Measurements from ENCODE around the gene RPS25. TPM values are rescaled to one million over a fixed set of nuclear protein-coding genes. Genes with fewer than 3 reads are reported as not detected.
A peak's percentile ranks its signal among the peaks of the same experiment; 100 is the strongest.

RPS25 gene
- total RNA-seq, 1 experiment from 2014 or later = 1,083 TPM

GRCh38 chr11:119025978-119026766 is 8.0 kb upstream of the RPS25 start:
- H3K9me3 ChIP-seq (ENCODE audit: control insufficient read depth, insufficient read depth, low read depth, low read length) = no peaks in the 10 kb centered on the region
- no peak overlapping the region for H3K27ac ChIP-seq (ENCODE audit: low read length)
- no TSS peak for BruUV-seq (replicated peaks)
- H3K27me3 ChIP-seq (ENCODE audit: control insufficient read depth, insufficient read depth, low read length) = no peaks in the 10 kb centered on the region
- POLR2A ChIA-PET = no interaction called here
- H3K4me3 ChIP-seq (ENCODE audit: low read depth in 2 of 2, low read length in 2 of 2) = no peak overlapping the region
- TF ChIP-seq POLR2AphosphoS5 (IDR thresholded peaks at IDR 0.05; ENCODE audit: low read depth, low read length) = 0 out of 2 replicates have a peak, but pooled peaks have one; percentile 45
- TF ChIP-seq, protein P1, sequence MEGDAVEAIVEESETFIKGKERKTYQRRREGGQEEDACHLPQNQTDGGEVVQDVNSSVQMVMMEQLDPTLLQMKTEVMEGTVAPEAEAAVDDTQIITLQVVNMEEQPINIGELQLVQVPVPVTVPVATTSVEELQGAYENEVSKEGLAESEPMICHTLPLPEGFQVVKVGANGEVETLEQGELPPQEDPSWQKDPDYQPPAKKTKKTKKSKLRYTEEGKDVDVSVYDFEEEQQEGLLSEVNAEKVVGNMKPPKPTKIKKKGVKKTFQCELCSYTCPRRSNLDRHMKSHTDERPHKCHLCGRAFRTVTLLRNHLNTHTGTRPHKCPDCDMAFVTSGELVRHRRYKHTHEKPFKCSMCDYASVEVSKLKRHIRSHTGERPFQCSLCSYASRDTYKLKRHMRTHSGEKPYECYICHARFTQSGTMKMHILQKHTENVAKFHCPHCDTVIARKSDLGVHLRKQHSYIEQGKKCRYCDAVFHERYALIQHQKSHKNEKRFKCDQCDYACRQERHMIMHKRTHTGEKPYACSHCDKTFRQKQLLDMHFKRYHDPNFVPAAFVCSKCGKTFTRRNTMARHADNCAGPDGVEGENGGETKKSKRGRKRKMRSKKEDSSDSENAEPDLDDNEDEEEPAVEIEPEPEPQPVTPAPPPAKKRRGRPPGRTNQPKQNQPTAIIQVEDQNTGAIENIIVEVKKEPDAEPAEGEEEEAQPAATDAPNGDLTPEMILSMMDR (IDR thresholded peaks at IDR 0.05) = no peak
- DNase-seq (ENCODE audit: low read depth, low spot score) = no peak
- H3K4me1 ChIP-seq (ENCODE audit: control insufficient read depth, insufficient read depth, low read length) = peaks cover 26% of the 10 kb centered on the region
- in situ Hi-C loops (cut with HindIII; ENCODE audit: low pct_unique_long_range_greater_than_20kb, low sequenced_read_pairs) = no loop called here
- ATAC-seq = no peak
- intact Hi-C loops (cut with micrococcal nuclease; ENCODE audit: unreplicated experiment) = no loop called here
- H3K36me3 ChIP-seq (ENCODE audit: control insufficient read depth, insufficient read depth, low read length) = peaks cover 5% of the 10 kb centered on the region
- CTCF ChIA-PET = no interaction called here

- TF ChIP-seq POLR2AphosphoS5 (IDR thresholded peaks at IDR 0.05; ENCODE audit: low read depth, low read length) = no peak
- TF ChIP-seq SIN3A (IDR thresholded peaks at IDR 0.05; ENCODE audit: borderline replicate concordance, insufficient read depth, low read depth, low read length) = no peak
- TF ChIP-seq TCF7L2 (IDR thresholded peaks at IDR 0.05; ENCODE audit: low read depth, low read length) = no peak
- TF ChIP-seq, protein P2, sequence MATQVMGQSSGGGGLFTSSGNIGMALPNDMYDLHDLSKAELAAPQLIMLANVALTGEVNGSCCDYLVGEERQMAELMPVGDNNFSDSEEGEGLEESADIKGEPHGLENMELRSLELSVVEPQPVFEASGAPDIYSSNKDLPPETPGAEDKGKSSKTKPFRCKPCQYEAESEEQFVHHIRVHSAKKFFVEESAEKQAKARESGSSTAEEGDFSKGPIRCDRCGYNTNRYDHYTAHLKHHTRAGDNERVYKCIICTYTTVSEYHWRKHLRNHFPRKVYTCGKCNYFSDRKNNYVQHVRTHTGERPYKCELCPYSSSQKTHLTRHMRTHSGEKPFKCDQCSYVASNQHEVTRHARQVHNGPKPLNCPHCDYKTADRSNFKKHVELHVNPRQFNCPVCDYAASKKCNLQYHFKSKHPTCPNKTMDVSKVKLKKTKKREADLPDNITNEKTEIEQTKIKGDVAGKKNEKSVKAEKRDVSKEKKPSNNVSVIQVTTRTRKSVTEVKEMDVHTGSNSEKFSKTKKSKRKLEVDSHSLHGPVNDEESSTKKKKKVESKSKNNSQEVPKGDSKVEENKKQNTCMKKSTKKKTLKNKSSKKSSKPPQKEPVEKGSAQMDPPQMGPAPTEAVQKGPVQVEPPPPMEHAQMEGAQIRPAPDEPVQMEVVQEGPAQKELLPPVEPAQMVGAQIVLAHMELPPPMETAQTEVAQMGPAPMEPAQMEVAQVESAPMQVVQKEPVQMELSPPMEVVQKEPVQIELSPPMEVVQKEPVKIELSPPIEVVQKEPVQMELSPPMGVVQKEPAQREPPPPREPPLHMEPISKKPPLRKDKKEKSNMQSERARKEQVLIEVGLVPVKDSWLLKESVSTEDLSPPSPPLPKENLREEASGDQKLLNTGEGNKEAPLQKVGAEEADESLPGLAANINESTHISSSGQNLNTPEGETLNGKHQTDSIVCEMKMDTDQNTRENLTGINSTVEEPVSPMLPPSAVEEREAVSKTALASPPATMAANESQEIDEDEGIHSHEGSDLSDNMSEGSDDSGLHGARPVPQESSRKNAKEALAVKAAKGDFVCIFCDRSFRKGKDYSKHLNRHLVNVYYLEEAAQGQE (IDR thresholded peaks at IDR 0.05; ENCODE audit: insufficient read depth in 1 of 2, low read depth in 2 of 2, low read length in 1 of 2) = no peak
- TF ChIP-seq, protein P1 (IDR thresholded peaks at IDR 0.05) = no peak
- Histone ChIP-seq H3K36me3 (ENCODE audit: control insufficient read depth, insufficient read depth, low read length) (peaks cover 5% of the 10 kb centered on the region), H3K27ac (ENCODE audit: low read length) (no peak overlapping the region), H3K4me1 (ENCODE audit: control insufficient read depth, insufficient read depth, low read length) (peaks cover 31% of the 10 kb centered on the region), H3K9me3 (ENCODE audit: control insufficient read depth, insufficient read depth, low read depth, low read length) (no peaks in the 10 kb centered on the region), H3K27me3 (ENCODE audit: control insufficient read depth, insufficient read depth, low read length) (no peaks in the 10 kb centered on the region), H3K4me3 (ENCODE audit: low read depth in 2 of 2, low read length in 2 of 2) (no peak overlapping the region)
- no peak for ATAC-seq
- CTCF ChIA-PET = no interaction called here
- no TSS peak for BruUV-seq (replicated peaks)
- in situ Hi-C loops (cut with HindIII; ENCODE audit: low pct_unique_long_range_greater_than_20kb, low sequenced_read_pairs) = no loop called here
- DNase-seq (ENCODE audit: low read depth, low spot score) = no peak
- intact Hi-C loops (cut with micrococcal nuclease; ENCODE audit: unreplicated experiment) = no loop called here
- POLR2A ChIA-PET = no interaction called here
Observed at GRCh38 chr11:119025541-119025940, 7.4 kb upstream of the RPS25 start.

Data from Panc1 (cell line).